ENCODE measurements around the gene HES5.

HES5 gene

DNA sequence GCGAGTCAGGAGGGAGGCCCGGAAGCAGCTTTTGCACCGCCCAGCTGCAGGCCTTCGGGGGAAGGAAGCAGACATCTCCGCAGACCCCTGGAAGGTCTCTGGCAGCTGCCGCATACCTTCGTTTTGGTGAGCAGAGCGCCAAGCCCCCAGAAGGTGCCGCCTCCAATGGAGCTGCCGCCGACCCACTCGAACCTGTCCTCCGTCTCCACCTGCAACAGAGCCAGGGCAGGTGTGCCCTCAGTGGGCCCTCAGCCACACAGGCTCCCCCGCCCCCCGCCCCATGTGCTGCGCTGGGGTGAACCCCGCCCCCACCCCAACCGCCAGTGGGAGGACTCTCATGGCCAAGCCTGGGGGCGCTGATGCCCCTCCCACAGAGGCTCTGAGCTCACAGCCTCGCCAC is 9.9 kb downstream of the HES5 start:
- no peak for DNase-seq (ENCODE audit: insufficient read length, low spot score)
- TF ChIP-seq, protein P1, sequence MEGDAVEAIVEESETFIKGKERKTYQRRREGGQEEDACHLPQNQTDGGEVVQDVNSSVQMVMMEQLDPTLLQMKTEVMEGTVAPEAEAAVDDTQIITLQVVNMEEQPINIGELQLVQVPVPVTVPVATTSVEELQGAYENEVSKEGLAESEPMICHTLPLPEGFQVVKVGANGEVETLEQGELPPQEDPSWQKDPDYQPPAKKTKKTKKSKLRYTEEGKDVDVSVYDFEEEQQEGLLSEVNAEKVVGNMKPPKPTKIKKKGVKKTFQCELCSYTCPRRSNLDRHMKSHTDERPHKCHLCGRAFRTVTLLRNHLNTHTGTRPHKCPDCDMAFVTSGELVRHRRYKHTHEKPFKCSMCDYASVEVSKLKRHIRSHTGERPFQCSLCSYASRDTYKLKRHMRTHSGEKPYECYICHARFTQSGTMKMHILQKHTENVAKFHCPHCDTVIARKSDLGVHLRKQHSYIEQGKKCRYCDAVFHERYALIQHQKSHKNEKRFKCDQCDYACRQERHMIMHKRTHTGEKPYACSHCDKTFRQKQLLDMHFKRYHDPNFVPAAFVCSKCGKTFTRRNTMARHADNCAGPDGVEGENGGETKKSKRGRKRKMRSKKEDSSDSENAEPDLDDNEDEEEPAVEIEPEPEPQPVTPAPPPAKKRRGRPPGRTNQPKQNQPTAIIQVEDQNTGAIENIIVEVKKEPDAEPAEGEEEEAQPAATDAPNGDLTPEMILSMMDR (IDR thresholded peaks at IDR 0.05; ENCODE audit: insufficient read depth, missing control alignments) = no peak
- no peak for FAIRE-seq

DNA sequence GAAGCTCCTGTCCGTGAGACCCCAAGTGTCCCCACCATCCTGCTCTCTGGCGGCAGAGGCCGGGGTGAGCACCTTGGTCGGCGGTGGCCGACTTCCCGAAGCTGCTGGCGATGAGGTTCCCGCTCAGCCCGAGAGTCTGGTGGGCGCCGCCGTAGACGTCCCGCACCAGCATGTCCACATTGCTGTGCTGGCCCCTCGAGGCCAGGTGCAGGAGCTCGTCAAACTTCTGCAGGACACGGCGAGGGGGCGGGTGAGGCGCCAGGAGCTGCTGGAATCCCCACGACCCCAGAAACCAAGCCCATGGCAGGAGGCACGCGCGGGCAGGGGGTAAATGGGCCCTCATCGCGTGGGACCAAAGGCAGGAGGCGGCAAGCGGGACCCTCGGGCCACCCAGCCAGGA is 10.3 kb downstream of the HES5 start:
- FAIRE-seq (no peak), DNase-seq (ENCODE audit: insufficient read length, low spot score) (no peak)
- TF ChIP-seq, protein P1 (IDR thresholded peaks at IDR 0.05; ENCODE audit: insufficient read depth, missing control alignments) = no peak

DNA sequence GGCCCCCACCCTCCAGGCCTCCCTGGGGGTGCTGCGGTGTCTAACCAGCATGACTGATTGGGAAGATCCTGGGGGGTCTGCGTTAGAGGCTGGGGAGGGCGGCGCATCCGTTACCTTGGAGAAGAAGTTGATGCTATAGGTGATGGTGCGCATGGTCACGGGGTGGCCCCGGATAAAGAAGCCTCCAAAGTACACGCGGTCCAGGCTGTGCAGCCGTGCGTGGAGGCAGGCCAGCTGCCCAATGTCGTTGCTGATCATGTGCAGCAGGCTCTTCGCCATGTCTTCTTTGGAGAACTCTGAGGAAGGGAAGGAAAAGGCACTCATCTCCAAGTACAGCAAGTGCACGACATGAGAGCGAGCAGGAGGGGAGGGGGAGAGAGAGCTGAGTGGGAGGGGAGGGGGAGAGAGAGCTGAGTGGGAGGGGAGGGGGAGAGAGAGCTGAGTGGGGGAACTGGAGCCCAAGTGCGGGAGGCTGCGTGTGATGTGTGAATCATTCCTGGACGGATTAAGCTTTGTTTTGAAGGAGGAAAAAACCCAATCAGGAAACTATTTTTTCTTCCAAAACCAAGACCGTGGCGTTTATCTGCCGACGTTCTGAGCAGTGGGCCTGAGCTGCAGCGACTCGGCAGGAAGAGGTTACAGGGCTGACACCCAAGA is 10.9 kb downstream of the HES5 start:
- DNase-seq (ENCODE audit: insufficient read length, low spot score) = no peak
- TF ChIP-seq, protein P1 (IDR thresholded peaks at IDR 0.05; ENCODE audit: insufficient read depth, missing control alignments) = no peak
- FAIRE-seq = no peak

DNA sequence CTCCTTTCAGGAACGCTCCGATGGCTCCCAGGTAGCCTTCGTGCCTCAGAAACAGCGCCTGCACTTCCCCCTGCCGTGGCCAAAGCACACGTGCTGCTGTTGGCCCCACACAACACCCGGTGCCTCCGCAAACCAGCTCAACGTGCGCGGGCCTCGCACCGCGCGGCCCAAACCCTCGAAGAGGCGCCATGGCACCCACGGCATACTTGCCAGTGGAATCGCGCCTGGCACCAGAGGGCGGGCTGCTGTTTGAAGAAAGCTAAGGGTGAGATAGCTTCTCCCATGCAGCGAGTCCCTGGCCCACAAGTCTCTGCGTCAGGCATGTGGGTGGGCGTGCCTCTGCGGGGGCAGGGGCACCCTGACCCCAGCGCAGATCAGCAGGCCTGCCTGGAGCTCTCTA is 11.5 kb downstream of the HES5 start:
- FAIRE-seq (no peak), DNase-seq (ENCODE audit: insufficient read length, low spot score) (no peak)
- TF ChIP-seq, protein P1 (IDR thresholded peaks at IDR 0.05; ENCODE audit: insufficient read depth, missing control alignments) = no peak

DNA sequence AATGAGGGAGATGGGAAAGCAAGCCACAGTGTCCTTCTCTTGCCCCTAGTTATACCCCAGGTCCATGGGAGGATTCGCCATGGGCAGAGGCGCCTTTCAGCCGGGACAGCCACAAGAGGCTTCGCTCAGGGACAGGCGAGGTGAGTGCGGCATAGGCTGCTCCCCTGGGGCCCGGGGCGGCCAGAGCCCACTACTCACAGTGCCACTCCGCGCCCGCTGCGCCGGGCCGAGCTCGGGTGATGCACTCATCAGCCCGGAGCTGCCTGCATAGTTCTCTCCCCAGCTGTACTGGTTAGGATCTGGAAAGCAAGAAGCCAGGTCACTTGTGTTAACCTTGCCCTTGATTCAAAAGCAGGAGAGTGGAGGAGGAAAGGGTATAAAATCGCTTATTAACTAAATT is 12.1 kb downstream of the HES5 start:
- TF ChIP-seq, protein P1 (IDR thresholded peaks at IDR 0.05; ENCODE audit: insufficient read depth, missing control alignments) = no peak
- FAIRE-seq (no peak), DNase-seq (ENCODE audit: insufficient read length, low spot score) (no peak)

DNA sequence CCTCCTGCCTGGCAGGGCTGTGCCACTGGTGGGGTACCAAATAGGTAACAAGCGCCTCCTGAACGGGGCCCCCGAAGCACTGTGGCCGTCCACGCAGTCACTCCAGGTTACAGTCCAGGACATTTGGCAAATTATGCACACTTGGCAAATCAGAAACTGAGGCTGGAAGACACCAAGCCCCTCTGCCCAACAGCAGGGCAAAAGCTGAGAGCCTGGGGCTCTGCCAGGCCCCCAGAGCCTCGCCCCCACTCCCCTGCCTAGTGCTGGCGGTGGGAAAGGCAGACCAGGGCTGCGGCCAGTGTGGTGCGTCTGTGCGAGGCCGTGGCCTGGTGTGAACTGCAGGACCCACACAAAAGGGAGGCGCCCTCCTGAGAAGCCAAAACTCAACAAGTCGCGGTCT is 13.1 kb downstream of the HES5 start:
- FAIRE-seq (no peak), DNase-seq (ENCODE audit: insufficient read length, low spot score) (no peak)
- TF ChIP-seq, protein P1 (IDR thresholded peaks at IDR 0.05; ENCODE audit: insufficient read depth, missing control alignments) = no peak

DNA sequence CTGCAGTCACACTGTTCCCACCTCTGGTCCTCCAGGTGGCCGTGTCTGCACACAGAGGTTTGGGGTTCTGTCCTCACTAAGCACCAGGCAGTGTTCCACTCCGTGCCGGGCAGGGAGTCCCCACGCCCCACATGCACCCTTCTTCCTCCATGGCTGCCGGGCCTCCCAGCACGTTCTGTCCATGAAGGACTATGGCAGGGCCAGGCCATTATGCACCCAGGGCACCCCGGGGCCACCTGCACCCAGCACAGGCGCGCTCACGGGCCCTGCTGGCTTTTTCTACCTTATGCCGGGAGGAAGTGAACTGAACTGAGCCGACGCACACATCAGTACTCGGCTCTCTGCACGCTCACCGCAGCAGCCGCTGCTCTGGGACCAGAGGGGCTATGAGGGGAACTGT is 13.9 kb downstream of the HES5 start:
- TF ChIP-seq, protein P1 (IDR thresholded peaks at IDR 0.05; ENCODE audit: insufficient read depth, missing control alignments) = no peak
- FAIRE-seq (no peak), DNase-seq (ENCODE audit: insufficient read length, low spot score) (no peak)

Measured in D721Med (cell line).